Cardiac septum (tissue), 1 donor: ENCODE measurements around the gene GGCT. TPM values are rescaled to one million over a fixed set of nuclear protein-coding genes. Genes with fewer than 3 reads are reported as not detected.

Experiments
- DNase-seq: peaks from one replicate; pipeline ENCODE4 v3.0.0-alpha.2; 2020; ENCODE audit warnings: low spot score
- intact Hi-C: fragments of 100-400 bp; cut with DNase I; formaldehyde crosslinking; loops from one replicate; pipeline ENCODE4 v1.14.0; 2022
- total RNA-seq: library from RNA; stranded (reverse); fragmentation: NEBNext Ultra II Directional; extraction: Animal tissue kit (Norgen Biotek cat#: 25700); gene quantifications from one replicate; pipeline ENCODE4 v1.2.1, GENCODE V29; 2021
- donor health status: DM: no; HTN: no; CAD: no.

The GGCT gene
- total RNA-seq, 1 donor from 2014 or later: 20.8 TPM

DNA sequence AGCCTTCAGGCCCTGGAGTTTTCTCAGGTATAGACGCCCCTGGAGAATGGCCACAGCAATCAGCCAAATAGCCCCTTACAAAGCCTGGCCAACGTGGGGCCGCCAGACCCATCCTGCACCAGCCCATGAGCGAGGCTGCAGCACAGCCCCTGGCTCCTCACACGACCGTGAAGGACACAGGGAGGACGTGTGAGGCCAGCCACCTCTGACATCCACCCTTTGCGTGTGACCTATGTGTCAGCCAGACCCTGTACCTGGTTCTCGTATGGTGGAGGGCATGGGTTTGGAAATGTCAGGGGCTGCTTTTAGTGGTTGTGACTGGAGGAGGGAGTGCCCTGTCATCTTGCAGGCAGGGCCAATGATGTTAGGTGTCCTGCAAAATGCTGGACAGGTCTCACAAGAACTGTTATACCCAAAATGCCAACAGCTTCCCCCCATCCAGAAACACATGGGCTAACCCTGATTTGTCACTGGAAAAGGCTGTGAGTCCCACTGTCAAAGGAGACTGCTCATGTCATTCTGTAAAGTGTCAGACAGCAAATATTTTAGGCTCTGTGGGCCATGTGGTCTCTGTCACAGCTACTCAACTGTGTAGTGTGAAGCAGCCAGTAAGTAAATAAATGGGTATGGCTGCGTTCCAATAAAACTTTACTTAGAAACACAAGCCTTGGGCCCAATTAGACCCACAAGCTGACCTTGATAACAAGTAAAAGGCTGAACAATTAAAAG, 56.0 kb downstream of the GGCT start:
- DNase-seq: peak; percentile 49
- intact Hi-C loops: no loop called here

DNA sequence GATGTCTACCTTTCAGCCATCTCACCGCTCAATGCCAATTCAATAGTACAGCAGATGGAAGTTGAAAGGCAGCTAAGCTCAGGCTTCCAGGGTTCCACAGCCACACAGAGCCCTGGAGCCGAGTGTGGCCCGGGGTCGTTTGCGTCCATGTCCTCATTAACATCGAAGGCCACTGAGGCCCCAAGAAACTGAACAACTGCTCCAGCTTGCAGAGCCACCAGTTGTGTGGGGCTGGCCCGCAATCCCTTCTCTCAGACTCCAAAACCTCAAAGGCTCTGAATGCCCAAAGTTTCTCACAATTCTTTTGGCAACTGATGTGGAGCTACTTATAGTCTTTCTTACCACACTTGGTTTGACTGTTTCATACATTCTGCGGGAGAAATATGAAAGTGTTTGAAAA, 57.2 kb downstream of the GGCT start:
- DNase-seq: peak; percentile 24
- intact Hi-C loops: no loop called here

Other genes starting within 250 kb of the GGCT start
- 11.7 TPM for gene ZNRF2, start 220.2 kb downstream of the GGCT start, total RNA-seq
- 13.2 TPM for gene NOD1, start 26.0 kb downstream of the GGCT start, total RNA-seq
- gene GARS1, start 90.0 kb upstream of the GGCT start, total RNA-seq: 51.2 TPM
- 0.57 TPM for gene CRHR2, start 177.6 kb upstream of the GGCT start, total RNA-seq
- 17.3 TPM for gene INMT, start 247.3 kb upstream of the GGCT start, total RNA-seq